H7 (cell line): ENCODE data around the gene TAF1B. TPM values are rescaled to one million over a fixed set of nuclear protein-coding genes. Genes with fewer than 3 reads are reported as not detected.

Source experiments
- total RNA-seq: library from RNA; depleted of rRNA; stranded (reverse); fragments of >200 nt; shearing (Covaris generic); gene quantifications from 2 replicates; pipeline ENCODE4 v1.2.3, GENCODE V29; 2014; rRNA removed

Gene TAF1B
- total RNA-seq, 1 experiment from 2014 or later, result 33.2 TPM

Other genes with a start within 250 kb of the TAF1B start
- 378 and 389 TPM in 2 replicates for gene YWHAQ, start 212.5 kb upstream of the TAF1B start, total RNA-seq
- gene GRHL1, start 108.2 kb downstream of the TAF1B start, total RNA-seq, result 0.30 and 1.2 TPM in 2 replicates
- gene KLF11, start 200.1 kb downstream of the TAF1B start, total RNA-seq, result 11.8 and 12.6 TPM in 2 replicates
- 0.24 and 0.63 TPM in 2 replicates for gene CYS1, start 236.9 kb downstream of the TAF1B start, total RNA-seq